ENCODE results near the gene ATG9B. TPM values are rescaled to one million over a fixed set of nuclear protein-coding genes. Genes with fewer than 3 reads are reported as not detected.

Gene ATG9B
- total and polyA plus RNA-seq, 2 of the 13 experiments (the other 11 are each of a cell fraction or from before 2014, with no cell fraction given), result 0.24 TPM; not detected in 1

DNA sequence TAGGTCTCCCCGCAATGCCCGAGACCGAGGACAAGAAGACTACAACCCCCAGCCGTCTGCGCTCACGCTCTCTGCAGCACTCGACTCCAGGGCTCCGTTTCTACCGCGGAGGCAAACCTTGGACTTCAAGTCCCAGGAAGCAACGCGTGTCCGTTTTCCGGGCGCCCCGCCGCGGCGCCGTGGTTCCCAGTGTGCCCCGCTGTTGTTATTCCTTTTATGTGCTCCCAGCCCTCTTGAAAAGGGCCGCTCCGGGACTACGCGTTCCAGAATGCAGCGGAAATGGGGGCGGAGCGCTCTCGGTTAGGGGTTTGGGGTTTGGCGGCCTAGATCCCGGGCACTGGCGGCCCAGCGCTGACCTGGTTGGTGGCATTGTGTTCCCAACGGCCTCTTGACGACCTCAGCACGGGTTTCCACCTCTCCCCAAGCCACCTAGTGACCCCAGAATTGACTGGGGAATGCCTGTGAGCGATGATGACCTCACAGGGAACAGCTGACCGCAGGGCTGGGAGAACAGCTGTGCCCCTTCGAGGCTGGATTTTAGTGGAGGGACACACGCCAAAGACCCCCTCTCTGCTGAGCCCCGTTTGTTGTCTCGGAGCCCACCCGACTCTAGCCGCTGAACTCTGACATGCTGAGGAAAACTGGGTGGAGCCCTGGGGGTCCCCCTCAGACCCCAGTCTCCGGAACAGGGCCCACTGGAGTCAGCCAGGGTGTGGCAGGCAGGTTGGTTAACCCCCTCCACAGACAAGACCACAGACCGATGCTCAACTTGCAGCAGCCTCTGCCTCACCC lies 33.9 kb upstream of the ATG9B start (continued):
- no peak; the same call in 1 of the 2 replicates for TF ChIP-seq TFE3 (CRISPR knock-in tag; IDR thresholded peaks at IDR 0.05)
- TF ChIP-seq SALL2 (CRISPR knock-in tag; IDR thresholded peaks at IDR 0.05), result peak; percentile 83
- no peak for TF ChIP-seq AHR (CRISPR knock-in tag; IDR thresholded peaks at IDR 0.05)
- no peak for TF ChIP-seq ZNF296 (CRISPR knock-in tag; conservative IDR thresholded peaks at IDR 0.05)
- TF ChIP-seq RAD21 (CRISPR knock-in tag; IDR thresholded peaks at IDR 0.05), result no peak
- no peak for TF ChIP-seq ZNF337 (CRISPR knock-in tag; IDR thresholded peaks at IDR 0.05; ENCODE audit: borderline replicate concordance, low read depth)
- TF ChIP-seq ZNF713 (CRISPR knock-in tag; IDR thresholded peaks at IDR 0.05), result no peak
- TF ChIP-seq YY1 (IDR thresholded peaks at IDR 0.05; ENCODE audit: insufficient read depth, insufficient replicate concordance, low read depth, low read length), result peak; percentile 72
- TF ChIP-seq ZNF468 (CRISPR knock-in tag; IDR thresholded peaks at IDR 0.05), result no peak
- TF ChIP-seq, protein P1, sequence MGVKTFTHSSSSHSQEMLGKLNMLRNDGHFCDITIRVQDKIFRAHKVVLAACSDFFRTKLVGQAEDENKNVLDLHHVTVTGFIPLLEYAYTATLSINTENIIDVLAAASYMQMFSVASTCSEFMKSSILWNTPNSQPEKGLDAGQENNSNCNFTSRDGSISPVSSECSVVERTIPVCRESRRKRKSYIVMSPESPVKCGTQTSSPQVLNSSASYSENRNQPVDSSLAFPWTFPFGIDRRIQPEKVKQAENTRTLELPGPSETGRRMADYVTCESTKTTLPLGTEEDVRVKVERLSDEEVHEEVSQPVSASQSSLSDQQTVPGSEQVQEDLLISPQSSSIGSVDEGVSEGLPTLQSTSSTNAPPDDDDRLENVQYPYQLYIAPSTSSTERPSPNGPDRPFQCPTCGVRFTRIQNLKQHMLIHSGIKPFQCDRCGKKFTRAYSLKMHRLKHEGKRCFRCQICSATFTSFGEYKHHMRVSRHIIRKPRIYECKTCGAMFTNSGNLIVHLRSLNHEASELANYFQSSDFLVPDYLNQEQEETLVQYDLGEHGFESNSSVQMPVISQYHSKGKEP (CRISPR knock-in tag; IDR thresholded peaks at IDR 0.05), result no peak
- peak; percentile 63; the same call in 1 of the 3 replicates for TF ChIP-seq MXI1 (IDR thresholded peaks at IDR 0.05; ENCODE audit: borderline replicate concordance, low read depth, low read length)
- TF ChIP-seq GFI1 (CRISPR knock-in tag; IDR thresholded peaks at IDR 0.05; ENCODE audit: borderline replicate concordance), result no peak
- TF ChIP-seq ISL2 (CRISPR knock-in tag; IDR thresholded peaks at IDR 0.05), result no peak; the same call in none of the 2 replicates
- TF ChIP-seq FLYWCH1 (CRISPR knock-in tag; IDR thresholded peaks at IDR 0.05), result no peak
- TF ChIP-seq, protein P2, sequence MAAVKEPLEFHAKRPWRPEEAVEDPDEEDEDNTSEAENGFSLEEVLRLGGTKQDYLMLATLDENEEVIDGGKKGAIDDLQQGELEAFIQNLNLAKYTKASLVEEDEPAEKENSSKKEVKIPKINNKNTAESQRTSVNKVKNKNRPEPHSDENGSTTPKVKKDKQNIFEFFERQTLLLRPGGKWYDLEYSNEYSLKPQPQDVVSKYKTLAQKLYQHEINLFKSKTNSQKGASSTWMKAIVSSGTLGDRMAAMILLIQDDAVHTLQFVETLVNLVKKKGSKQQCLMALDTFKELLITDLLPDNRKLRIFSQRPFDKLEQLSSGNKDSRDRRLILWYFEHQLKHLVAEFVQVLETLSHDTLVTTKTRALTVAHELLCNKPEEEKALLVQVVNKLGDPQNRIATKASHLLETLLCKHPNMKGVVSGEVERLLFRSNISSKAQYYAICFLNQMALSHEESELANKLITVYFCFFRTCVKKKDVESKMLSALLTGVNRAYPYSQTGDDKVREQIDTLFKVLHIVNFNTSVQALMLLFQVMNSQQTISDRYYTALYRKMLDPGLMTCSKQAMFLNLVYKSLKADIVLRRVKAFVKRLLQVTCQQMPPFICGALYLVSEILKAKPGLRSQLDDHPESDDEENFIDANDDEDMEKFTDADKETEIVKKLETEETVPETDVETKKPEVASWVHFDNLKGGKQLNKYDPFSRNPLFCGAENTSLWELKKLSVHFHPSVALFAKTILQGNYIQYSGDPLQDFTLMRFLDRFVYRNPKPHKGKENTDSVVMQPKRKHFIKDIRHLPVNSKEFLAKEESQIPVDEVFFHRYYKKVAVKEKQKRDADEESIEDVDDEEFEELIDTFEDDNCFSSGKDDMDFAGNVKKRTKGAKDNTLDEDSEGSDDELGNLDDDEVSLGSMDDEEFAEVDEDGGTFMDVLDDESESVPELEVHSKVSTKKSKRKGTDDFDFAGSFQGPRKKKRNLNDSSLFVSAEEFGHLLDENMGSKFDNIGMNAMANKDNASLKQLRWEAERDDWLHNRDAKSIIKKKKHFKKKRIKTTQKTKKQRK (IDR thresholded peaks at IDR 0.05; ENCODE audit: low read length), result no peak
- TF ChIP-seq SRF (IDR thresholded peaks at IDR 0.05; ENCODE audit: low read depth, low read length), result peak; percentile 89
- TF ChIP-seq ZKSCAN8 (CRISPR knock-in tag; IDR thresholded peaks at IDR 0.05; ENCODE audit: borderline replicate concordance), result no peak; the same call in 1 of the 2 replicates
- no peak; the same call in 1 of the 2 replicates for TF ChIP-seq CAMTA2 (CRISPR knock-in tag; IDR thresholded peaks at IDR 0.05; ENCODE audit: borderline replicate concordance)
- TF ChIP-seq REXO4 (CRISPR knock-in tag; IDR thresholded peaks at IDR 0.05; ENCODE audit: borderline replicate concordance), result no peak
